K562 (cell line): ENCODE measurements around the gene IER3IP1. TPM values are rescaled to one million over a fixed set of nuclear protein-coding genes. Genes with fewer than 3 reads are reported as not detected.

Experiments used
- EHMT2 ChIP-seq: fragments of 450-650 bp; IDR thresholded peaks from 2 replicates; pipeline ENCODE4 v1.6.1; 2018; ENCODE audit warnings: antibody characterized with exemption
- L3MBTL2 ChIP-seq: fragments of 450-650 bp; IDR thresholded peaks from 2 replicates; pipeline ENCODE4 v1.6.1; 2016; ENCODE audit warnings: mild to moderate bottlenecking, moderate library complexity
- NR3C1 ChIP-seq: sonication (generic); formaldehyde crosslinking; IDR thresholded peaks from 2 replicates; pipeline ENCODE4 v1.8.1; 2022; ENCODE audit warnings: missing genetic modification reagents
- POLR2B ChIP-seq: fragments of 450-650 bp; IDR thresholded peaks from 2 replicates; pipeline ENCODE4 v1.6.1; 2018; ENCODE audit warnings: low read depth; ENCODE audit not compliant: partially characterized antibody
- TFE3 ChIP-seq: fragments of 450-650 bp; formaldehyde crosslinking; IDR thresholded peaks from 2 replicates; pipeline ENCODE4 v1.4.0; 2020; ENCODE audit warnings: mild to moderate bottlenecking, mixed read lengths
- YBX1 ChIP-seq: fragments of 450-650 bp; IDR thresholded peaks from 2 replicates; pipeline ENCODE4 v1.7.1; 2016; ENCODE audit warnings: mild to moderate bottlenecking
- ZBTB11 ChIP-seq, 3 experiments: fragments of 200-800 bp in 1 of 3; fragments of 250-450 bp in 1 of 3; fragments of 450-650 bp in 1 of 3; sonication (Bioruptor Pico) in 1 of 3; sonication (Bioruptor generic) in 1 of 3; formaldehyde crosslinking in 1 of 3; IDR thresholded peaks; 2 replicates each; pipeline versions ENCODE4 v1.6.1 to v1.8.0; 2016 to 2022; ENCODE audit warnings: mild to moderate bottlenecking in 2 of 3, missing genetic modification characterization in 2 of 3, missing compliant biosample characterization in 1 of 3, moderate library complexity in 1 of 3
- ZNF589 ChIP-seq: fragments of 200-800 bp; sonication (Bioruptor generic); IDR thresholded peaks from 2 replicates; pipeline ENCODE4 v1.6.1; 2016; ENCODE audit warnings: low read depth, missing genetic modification characterization, missing compliant biosample characterization
- polyA plus RNA-seq, 8 experiments: library from polyadenylated mRNA; depleted of rRNA in 4 of 8; stranded (reverse) in 5 of 8; unstranded in 3 of 8; fragments of >200 nt; fragmentation: Nextera tagmentation in 2 of 8; fragmentation: Illumina TruSeq in 1 of 8; extraction: Ambion mirVana in 2 of 8; extraction: Trizol in 1 of 8; gene quantifications; 2 replicates each; pipeline versions ENCODE4 v1.2.1 to v1.2.3, GENCODE V29; 2011 to 2014; ENCODE audit warnings: inconsistent platforms in 1 of 8, missing spikeins in 1 of 8
- total RNA-seq, 7 experiments: library from RNA; depleted of rRNA in 6 of 7; stranded (reverse); fragments of >200 nt in 6 of 7; fragmentation: Illumina TruSeq in 2 of 7; extraction: Trizol in 2 of 7; gene quantifications; 2 replicates each; pipeline versions ENCODE4 v1.2.1 to v1.2.3, GENCODE V29; 2011 to 2021; ENCODE audit warnings: low replicate concordance in 1 of 7

IER3IP1 gene
- total and polyA plus RNA-seq, 9 of the 15 experiments (the other 6 are each of a cell fraction or from before 2014, with no cell fraction given): 9.0 to 38.2 (median 19.9) TPM

DNA sequence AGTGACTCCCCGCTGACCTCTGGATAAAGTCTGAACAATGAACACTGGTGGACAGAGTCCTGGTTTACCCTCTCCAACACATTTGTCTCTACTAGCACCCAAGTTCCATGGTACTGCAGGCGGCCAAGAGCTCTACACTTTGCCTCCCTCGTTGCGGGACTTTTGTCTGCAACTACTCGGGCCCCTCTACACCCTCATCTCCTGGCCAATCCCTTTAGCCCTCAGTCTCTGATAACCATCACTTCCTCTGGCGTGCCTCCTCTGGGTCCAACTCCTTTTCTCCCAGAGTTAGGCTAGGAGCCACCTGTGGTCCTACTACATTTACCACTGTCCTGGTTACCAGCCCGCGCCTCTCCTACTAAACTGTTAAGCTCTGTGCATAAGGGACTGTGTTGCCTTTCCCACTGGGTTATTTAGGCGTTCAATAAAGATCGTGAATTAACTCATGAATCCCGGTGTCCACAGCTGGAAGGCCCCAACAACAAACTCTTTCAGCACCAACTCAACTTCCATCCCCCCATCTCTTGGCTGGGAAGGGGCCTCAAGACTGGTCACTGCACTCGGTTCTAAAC is 26.6 kb downstream of the IER3IP1 start (continued):
- no peak for TF ChIP-seq TFE3 (CRISPR knock-in tag)
- no peak for TF ChIP-seq ZBTB11 (CRISPR knock-in tag; IDR thresholded peaks at IDR 0.05)
- no peak for TF ChIP-seq YBX1
- TF ChIP-seq ZNF589 (CRISPR knock-in tag): no peak
- TF ChIP-seq NR3C1 (CRISPR knock-in tag): no peak
- no peak for TF ChIP-seq EHMT2
- 0 out of 2 replicates have a peak, but pooled peaks have one; percentile 12 for TF ChIP-seq L3MBTL2
- no peak for TF ChIP-seq POLR2B
